DND-41 (cell line): Measurements from ENCODE around the gene BASP1.
"Not testable (repeated sequence)": the region's sequence is repeated elsewhere in the genome, so short reads cannot be mapped to it uniquely, and the experiment has no call there.

Source experiments
- ATAC-seq: fragments of 200-7000 bp; cut with Tn5 transposase; 3 replicates; pipeline ENCODE4 v1.9.1; 2021; ENCODE audit warnings: low read depth; ENCODE audit not compliant: insufficient read depth
- DNase-seq: peaks from one replicate; pipeline ENCODE4 v3.0.0-alpha.2; 2020
- H2AFZ ChIP-seq: 2 replicates; pipeline ENCODE4 v1.6.0; 2012; ENCODE audit warnings: low read depth, low read length
- H3K27ac ChIP-seq: 2 replicates; pipeline ENCODE4 v1.5.1; 2012; ENCODE audit warnings: low read length, inconsistent platforms
- H3K27me3 ChIP-seq: fragments of 200-600 bp; sonication (generic); 2 replicates; pipeline ENCODE4 v1.6.0; 2012; ENCODE audit warnings: low read length, mild to moderate bottlenecking, inconsistent platforms; ENCODE audit not compliant: insufficient read depth, poor library complexity
- H3K36me3 ChIP-seq: 2 replicates; pipeline ENCODE4 v1.5.1; 2012; ENCODE audit warnings: low read length, inconsistent platforms; ENCODE audit not compliant: insufficient read depth
- H3K4me1 ChIP-seq: 2 replicates; pipeline ENCODE4 v1.5.1; 2012; ENCODE audit warnings: mild to moderate bottlenecking, low read length; ENCODE audit not compliant: insufficient read depth
- H3K4me2 ChIP-seq: 2 replicates; pipeline ENCODE4 v1.6.0; 2012; ENCODE audit warnings: mild to moderate bottlenecking, moderate library complexity, low read length, inconsistent platforms; ENCODE audit not compliant: insufficient read depth
- H3K4me3 ChIP-seq, 2 experiments: fragments of 200-600 bp in 1 of 2; shearing (Covaris generic) in 1 of 2; 2 replicates each; pipeline ENCODE4 v1.5.1; 2012 to 2016; ENCODE audit warnings: inconsistent platforms in 2 of 2, low read length in 2 of 2, mild to moderate bottlenecking in 2 of 2, low read depth in 1 of 2, moderate library complexity in 1 of 2
- H3K79me2 ChIP-seq: 2 replicates; pipeline ENCODE4 v1.6.0; 2012; ENCODE audit warnings: low read length, inconsistent platforms; ENCODE audit not compliant: insufficient read depth
- H3K9ac ChIP-seq: 2 replicates; pipeline ENCODE4 v1.6.0; 2012; ENCODE audit warnings: low read depth, mild to moderate bottlenecking, inconsistent platforms, low read length, moderate library complexity
- H3K9me3 ChIP-seq: 2 replicates; pipeline ENCODE4 v1.5.1; 2012; ENCODE audit warnings: low read length, moderate library complexity, mild to moderate bottlenecking, inconsistent platforms; ENCODE audit not compliant: insufficient read depth, severe bottlenecking
- H4K20me1 ChIP-seq: 2 replicates; pipeline ENCODE4 v1.6.0; 2012; ENCODE audit warnings: low read length; ENCODE audit not compliant: insufficient read depth
- CTCF ChIP-seq: IDR thresholded peaks from 2 replicates; pipeline ENCODE4 v1.5.1; 2012; ENCODE audit warnings: borderline replicate concordance, low read length, moderate library complexity, mild to moderate bottlenecking; ENCODE audit not compliant: poor library complexity, severe bottlenecking; ENCODE audit errors: extremely low read depth
- EZH2 ChIP-seq: IDR thresholded peaks from 3 replicates; pipeline ENCODE4 v1.6.1; 2012; ENCODE audit warnings: borderline replicate concordance, low read depth, mild to moderate bottlenecking, moderate library complexity, low read length, inconsistent platforms; ENCODE audit not compliant: severe bottlenecking

Gene BASP1

GRCh38 chr5:17258431-17258830 lies 41.0 kb downstream of the BASP1 start:
- Histone ChIP-seq H2AFZ (no peak overlapping the region), H3K9me3 (no peaks in the 10 kb centered on the region), H4K20me1 (no peaks in the 10 kb centered on the region), H3K4me3 (no peak overlapping the region), H3K79me2 (no peaks in the 10 kb centered on the region), H3K4me2 (no peak overlapping the region), H3K27me3 (no peaks in the 10 kb centered on the region), H3K4me1 (no peaks in the 10 kb centered on the region), H3K36me3 (no peaks in the 10 kb centered on the region), H3K27ac (no peak overlapping the region), H3K9ac (no peak overlapping the region)
- TF ChIP-seq EZH2 (no peak), CTCF (no peak)
- DNase-seq, result no peak
- ATAC-seq, result no peak

GRCh38 chr5:17259012-17259411 lies 41.6 kb downstream of the BASP1 start:
- H4K20me1 ChIP-seq, DNase-seq, H3K79me2 ChIP-seq, ATAC-seq, H3K4me3 ChIP-seq, H3K4me1 ChIP-seq, H3K36me3 ChIP-seq, H3K27me3 ChIP-seq, H3K27ac ChIP-seq, H3K9ac ChIP-seq, H2AFZ ChIP-seq, H3K4me2 ChIP-seq, H3K9me3 ChIP-seq: not testable (repeated sequence)

- no peak for TF ChIP-seq CTCF
- TF ChIP-seq EZH2, result no peak
- DNase-seq (no peak), ATAC-seq (no peak)
- Histone ChIP-seq H3K79me2 (no peaks in the 10 kb centered on the region), H2AFZ (no peak overlapping the region), H4K20me1 (no peaks in the 10 kb centered on the region), H3K27ac (no peak overlapping the region), H3K36me3 (no peaks in the 10 kb centered on the region), H3K4me3 (no peak overlapping the region), H3K4me1 (no peaks in the 10 kb centered on the region), H3K4me2 (no peak overlapping the region), H3K9ac (no peak overlapping the region), H3K27me3 (no peaks in the 10 kb centered on the region), H3K9me3 (no peaks in the 10 kb centered on the region)
Measured at GRCh38 chr5:17259630-17260257, 42.3 kb downstream of the BASP1 start.

GRCh38 chr5:17260549-17260948 lies 43.1 kb downstream of the BASP1 start:
- no peak for TF ChIP-seq EZH2
- no peak for TF ChIP-seq CTCF
- Histone ChIP-seq H3K79me2 (no peaks in the 10 kb centered on the region), H4K20me1 (no peaks in the 10 kb centered on the region), H3K27me3 (no peaks in the 10 kb centered on the region), H3K36me3 (no peaks in the 10 kb centered on the region), H3K4me2 (no peak overlapping the region), H2AFZ (no peak overlapping the region), H3K9ac (no peak overlapping the region), H3K27ac (no peak overlapping the region), H3K9me3 (no peaks in the 10 kb centered on the region), H3K4me1 (no peaks in the 10 kb centered on the region), H3K4me3 (no peak overlapping the region)
- no peak for ATAC-seq
- DNase-seq, result no peak
